Occipital lobe (tissue), 2 donors: ENCODE data around the gene EYS. TPM values are rescaled to one million over a fixed set of nuclear protein-coding genes. Genes with fewer than 3 reads are reported as not detected.
"Not testable (repeated sequence)": the region's sequence is repeated elsewhere in the genome, so short reads cannot be mapped to it uniquely, and the experiment has no call there.

Experiments
- DNase-seq: peaks from one replicate; lab custom pipeline; 2025; lab: John Stamatoyannopoulos, UW
- total RNA-seq: library from RNA; depleted of rRNA; stranded (reverse); fragments of >200 nt; gene quantifications from one replicate; pipeline ENCODE4 v1.2.3, GENCODE V29; 2014

Gene EYS
- total RNA-seq, 1 donor from 2014 or later, result 0.78 TPM

DNA sequence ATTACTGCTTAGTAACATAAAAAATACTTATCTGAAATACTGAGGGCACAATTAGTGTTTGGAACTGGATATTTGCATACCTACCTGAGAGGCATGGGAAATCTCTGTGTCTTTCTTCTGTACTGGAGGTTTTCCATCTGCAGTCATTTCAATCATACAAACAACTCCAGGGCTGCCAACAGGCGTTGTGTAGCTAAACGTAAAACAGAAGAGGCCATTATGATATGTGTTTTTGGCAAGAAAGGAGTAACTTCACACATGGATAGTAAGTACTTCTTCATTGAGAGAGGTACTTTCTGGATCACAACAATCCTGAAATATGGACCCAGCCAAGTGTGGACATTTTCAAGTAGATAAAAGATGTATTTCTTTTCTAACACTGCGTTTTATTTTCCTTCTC, 1708.0 kb downstream of the EYS start:
- DNase-seq, result no peak

DNA sequence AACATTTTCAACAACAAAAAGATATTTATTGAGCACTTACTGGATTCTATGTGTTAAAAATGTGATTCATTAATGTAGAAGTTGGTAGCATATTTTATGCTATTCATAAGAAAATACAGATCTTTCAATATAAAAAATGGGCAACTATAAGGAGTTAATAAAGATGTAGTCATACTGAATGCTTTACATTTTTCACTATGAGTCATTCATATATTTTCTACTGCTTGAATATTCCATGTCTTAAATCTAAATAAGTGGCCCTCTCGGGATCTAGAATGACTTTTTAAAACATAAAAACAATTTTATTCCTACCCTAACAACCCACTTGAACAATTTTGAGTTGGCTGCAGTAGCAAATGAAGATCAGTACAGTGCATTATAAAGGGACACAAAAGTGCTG, 1709.3 kb downstream of the EYS start:
- no peak for DNase-seq

DNA sequence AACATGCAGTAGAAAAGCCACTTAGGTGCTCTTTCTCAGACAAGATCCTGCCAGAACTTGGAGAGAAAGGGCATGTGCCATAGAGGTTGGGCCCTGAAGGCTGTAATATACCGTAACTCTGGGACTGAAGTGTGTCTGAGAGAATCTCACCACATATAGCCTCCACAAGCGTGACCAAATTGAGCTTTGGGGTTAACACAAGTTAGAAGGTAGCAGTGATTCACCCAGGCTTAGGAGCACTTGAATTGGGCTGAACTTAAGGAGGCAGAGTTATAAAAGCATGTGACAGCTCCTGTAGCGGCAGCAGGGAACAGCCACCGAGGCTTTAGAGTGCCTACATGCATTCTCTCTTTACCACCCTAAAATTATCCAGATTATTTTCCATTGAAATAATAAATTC, 1709.8 kb downstream of the EYS start:
- no peak for DNase-seq

DNA sequence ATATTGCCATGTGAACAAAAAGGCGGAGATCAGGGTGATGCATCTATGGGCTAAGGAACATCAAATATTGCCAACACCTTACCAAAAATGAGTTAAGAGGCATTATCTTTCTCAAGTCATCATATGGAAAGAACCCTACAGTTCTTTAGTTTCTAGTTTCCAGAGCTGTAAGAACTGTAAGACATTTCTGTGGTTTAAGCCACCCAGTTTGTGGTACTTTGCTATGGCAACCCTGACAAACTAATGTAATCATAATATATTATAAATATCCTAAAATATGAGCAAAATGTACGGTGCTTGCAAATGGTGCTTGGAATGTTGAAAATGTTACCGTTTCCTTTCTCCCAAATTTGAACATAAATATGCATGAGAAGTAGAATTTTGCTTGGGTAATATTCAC, 1721.8 kb downstream of the EYS start:
- DNase-seq, result no peak

DNA sequence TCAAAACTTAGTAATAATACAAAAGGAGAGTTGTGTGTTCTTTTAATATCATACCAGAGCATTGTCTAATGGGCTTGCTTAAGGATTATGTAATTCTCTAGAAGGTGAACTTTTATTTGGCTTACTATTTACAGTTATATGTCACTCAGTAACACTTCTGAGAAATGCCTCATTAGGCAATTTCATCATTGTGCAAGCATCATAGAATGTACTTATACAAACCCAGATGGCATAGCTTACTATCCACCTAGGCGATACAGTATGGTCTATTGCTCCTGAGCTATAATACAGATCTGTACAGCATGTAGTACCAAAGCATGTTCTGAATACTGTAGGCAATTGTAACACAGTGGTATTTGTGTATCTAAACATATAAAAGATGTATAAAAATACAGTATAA, 1731.3 kb downstream of the EYS start:
- DNase-seq, result no peak

DNA sequence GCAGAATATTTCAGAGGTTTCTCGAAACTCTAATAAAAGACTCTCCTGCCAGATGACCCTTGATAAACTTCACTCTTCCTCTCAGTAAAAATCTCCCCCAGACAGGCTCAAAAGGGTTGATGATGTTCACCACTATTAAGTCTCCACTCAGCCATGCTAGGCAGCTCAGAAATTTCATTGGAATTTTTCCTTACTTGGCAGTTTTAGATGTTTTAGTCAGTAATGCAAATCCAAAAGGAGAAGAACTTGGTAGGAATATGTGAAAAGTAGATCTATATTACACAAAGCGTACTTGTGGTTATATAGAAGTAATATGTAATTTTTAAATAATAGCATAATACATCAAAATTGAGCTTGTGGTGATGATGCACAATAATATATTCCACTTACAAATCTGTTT, 1738.4 kb downstream of the EYS start:
- no peak for DNase-seq

DNA sequence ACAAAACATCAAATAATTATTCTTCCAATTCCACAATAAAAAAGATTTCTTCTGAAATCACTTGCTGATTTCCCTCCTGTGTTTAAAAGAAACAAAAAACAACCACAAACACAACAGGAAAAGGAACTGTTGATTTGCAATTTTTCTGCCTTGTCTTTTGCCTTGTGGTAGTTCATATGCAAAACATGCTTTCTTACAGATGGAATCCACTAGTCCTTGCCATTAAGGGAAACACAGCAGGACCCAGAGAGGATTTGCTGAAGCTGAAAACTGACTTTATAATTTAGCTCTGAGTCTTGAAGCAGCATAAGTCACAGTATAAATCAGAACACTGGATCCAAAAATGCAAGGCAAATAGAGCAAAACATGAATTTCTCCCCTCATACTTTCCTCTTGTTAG, 1742.7 kb downstream of the EYS start:
- no peak for DNase-seq

DNA sequence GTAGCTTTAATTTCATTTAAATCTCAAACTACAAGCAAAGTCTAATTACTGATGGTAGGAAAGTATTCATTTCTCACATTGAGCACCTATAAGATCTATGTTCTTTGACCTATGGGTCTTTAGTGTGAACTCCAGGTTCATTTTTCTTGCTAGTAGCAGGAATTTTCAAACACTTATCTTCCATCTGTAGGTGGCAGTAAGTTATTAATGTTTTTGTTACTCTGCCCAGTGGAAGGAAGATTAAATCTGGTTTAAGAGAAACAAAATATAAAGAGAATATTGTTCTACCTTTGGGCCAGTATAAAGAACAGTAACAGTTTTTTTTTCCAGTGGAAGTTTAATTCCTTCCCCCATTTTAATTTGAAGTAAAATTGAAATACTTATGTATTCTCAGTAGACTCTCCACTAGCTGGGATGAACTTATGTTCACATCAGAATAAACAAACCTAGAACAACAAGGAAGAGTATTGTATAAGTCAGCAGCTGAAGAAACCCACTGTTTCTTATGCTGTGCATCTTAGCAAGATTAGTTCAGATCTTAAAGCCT, 1743.2 kb downstream of the EYS start:
- DNase-seq, result no peak

DNA sequence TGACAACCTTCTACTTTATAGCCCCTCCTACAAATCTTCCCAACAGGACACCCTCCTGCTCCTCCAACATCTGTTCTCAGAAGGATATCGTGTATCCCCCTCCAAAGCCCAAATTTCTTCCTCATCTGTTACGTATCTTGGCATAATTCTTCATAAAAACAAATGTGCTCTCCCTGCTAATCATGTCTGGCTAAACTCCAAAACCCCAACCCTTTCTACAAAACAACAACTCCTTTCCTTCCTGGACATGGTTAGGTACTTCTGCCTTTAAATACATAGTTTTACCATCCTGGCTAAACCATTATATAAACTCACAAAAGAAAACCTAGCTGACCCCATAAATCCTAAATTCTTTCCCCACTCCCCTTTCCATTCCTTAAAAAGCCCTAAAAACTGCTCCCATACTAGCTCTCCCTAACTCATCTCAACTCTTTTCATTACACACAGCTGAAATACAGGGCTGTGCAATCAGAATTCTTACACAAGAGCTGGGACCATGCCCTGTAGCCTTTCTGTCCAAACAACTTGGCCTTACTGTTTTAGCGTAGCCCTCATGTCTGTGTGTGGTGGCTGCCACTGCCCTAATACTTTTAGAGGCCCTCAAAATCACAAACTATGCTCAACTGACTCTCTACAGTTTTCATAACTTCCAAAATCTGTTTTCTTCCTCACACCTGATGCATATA, 1753.5 kb downstream of the EYS start:
- not testable (repeated sequence) for DNase-seq

DNA sequence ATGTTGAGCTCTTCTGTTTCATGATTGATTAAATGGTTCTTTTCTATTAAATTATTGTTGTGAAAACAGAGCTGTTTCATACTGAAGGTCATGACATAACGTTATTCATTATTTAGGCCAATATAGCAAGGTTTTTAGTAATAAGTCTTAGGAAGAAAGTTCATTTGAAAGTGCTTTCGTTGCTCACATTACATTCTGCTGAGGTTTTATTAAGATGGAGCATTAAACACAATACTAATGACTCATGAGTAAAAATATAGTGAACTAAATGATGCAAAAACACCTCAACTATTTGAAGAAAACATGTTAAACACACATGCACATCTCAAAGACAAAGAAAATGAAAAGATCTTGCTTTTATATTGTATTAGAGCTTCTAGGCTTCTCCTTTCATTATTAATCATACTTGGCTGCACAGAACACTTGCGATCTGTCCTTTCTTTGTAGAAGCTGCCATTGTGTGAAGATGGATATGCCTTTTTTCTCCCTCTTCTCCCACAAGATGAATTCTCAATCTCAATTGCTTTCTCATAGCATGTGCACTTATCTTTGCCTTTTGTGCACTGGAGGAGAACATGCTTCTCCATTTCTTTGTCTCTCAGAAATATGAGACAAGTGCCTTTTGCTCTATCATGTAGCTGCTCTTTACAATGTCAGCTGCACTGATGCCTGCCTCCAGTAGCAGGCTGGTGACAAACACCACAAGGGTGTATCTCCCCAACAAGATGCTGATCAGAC, 1759.1 kb downstream of the EYS start:
- DNase-seq, result no peak

DNA sequence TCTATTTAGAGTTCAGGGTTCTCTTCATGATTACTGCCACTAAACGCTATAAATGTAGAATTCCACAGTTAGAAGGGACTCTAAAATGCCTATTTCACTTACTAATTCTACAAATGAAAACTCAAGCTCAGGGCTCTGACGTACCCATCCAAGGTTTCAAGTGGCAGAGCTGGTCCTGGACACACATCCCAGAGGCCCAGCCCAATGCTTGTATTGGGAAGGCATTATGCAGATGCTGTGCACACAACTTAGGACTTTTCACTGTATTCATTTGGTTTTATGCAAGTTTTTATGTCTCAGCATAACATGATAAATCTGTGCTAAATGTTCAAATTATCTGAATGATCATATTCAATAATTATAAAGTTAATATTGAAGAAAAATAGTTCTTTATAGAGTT, 1761.0 kb downstream of the EYS start:
- no peak for DNase-seq

DNA sequence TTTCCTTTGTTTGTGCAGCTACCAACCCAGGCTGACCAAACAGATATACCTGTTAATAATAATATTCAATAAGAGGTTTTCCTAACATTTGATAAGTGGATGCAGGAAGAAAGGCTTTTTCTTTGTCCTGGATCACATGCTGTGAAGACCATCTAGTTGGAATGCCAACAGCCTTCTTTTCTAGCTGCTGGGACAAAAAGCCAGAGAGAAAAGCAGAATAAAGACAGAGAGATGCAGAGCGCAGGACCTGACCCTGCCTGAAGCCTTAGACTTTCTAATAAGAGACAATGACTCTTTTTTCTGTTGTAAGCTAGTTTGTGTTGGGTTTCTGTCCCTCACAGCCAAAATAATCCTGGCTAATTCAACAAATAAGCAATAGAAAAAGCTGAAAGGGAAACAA, 1763.2 kb downstream of the EYS start:
- no peak for DNase-seq

DNA sequence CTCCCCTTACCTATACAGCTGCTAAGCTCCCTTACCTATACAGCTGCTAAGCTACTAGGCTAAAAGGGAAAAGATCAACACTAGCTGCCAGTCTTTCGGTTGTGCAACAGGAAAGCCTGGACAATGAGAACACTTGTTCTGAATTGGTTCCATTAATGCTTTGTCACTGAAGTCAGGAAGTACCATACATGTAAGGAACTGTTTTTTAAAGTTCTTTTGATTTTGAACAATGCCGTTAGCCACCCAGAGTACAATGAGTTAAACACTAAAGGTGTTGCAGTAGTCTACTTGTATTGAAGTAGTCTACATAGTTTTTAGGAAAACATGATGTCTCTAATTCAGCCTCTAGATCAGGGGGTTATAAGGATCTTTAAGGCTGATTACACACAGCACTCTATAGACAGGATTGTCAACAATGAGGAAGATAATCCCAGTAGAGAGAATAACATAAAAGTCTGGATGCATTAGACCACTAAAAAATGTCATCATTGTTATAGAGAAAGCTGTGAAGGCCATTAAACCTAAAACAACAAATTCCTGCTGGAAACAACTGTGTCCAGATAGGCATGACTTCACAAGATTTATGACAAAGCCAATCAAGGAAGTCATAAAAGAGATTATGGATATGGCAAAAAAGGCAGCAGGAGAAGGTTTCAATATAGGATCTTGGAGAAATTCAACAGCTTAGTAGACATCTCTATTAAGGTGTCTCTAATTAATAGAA, 1765.1 kb downstream of the EYS start:
- DNase-seq, result no peak

DNA sequence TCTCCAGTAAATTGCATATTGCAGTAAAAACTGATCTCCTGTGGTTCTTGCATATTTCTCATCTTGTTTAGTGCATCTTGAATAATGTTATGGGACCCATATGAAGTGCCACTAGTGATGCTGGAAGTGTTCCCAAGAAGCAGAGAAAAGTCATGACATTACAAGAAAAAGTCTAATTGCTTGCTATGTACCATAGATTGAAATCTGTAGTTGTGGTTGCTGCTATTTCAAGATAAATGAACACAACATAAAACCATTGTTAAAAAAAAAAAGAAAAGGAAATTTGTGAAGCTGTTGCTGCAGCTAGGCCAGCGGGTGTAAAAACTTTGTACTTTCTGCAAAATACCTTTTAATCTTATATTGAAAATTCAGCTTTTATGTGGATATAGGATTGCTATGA, 1767.0 kb downstream of the EYS start:
- DNase-seq, result no peak

DNA sequence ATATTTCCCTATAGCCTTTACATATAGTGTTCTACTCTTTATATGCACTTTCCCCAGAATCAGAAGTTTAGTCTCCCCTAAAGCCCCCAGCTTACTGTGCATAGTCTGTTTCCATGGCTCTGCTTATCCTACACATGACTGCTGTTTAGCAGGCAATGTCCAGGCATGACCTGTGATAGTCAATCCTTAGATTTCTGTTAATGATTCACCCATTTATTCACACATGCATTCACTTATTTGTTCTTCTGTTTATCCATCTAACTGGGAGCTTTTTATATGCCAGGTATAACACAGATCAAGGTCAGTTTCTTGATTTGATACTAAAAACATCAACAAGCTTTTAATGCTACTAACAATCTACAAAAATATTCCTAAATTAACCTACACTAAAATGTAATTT, 1770.6 kb downstream of the EYS start:
- DNase-seq, result no peak

DNA sequence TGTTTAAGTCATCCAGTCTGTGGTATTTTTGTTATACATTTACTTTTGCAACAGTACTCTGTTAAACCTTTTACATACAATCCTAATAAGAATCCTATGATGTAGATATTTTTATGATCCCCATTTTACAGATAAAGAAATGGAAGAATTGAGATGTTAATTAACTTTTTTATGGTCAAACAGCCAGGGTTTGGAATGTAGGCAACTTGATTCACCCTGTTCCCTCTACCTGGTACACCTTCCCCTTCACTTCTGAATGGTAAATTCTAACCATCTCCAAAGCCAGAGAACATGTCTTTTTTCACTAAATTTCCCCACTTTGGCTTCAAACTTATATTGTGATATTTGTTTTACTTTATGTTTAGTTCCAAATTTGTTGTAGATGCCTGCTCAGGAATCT, 1771.3 kb downstream of the EYS start:
- DNase-seq, result no peak

DNA sequence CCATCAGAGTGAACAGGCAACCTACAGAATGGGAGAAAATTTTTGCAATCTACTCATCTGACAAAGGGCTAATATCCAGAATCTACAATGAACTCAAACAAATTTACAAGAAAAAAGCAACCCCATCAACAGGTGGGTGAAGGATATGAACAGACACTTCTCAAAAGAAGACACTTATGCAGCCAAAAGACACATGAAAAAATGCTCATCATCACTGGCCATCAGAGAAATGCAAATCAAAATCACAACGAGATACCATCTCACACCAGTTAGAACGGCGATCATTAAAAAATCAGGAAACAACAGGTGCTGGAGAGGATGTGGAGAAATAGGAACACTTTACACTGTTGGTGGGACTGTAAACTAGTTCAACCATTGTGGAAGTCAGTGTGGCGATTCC, 1773.1 kb downstream of the EYS start:
- DNase-seq, result not testable (repeated sequence)

DNA sequence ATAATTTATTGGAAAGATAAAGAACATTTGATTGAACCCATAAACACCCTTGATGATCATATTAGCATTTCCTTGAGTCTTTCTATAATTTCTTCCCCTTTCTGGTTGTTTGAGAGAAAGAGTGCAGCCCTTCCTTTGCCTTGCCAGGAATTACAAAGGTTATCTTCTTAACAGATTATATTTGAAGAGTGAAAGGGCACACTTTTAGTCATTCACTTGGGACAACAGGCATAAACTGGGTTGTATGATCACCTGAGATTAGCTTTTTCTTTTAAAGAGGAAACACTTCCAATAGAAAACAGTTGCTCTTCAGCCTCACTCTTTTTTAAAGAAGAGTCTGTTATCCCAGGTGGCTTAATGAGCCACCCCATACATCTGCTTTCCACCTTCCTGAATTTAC, 1776.2 kb downstream of the EYS start:
- DNase-seq, result no peak

DNA sequence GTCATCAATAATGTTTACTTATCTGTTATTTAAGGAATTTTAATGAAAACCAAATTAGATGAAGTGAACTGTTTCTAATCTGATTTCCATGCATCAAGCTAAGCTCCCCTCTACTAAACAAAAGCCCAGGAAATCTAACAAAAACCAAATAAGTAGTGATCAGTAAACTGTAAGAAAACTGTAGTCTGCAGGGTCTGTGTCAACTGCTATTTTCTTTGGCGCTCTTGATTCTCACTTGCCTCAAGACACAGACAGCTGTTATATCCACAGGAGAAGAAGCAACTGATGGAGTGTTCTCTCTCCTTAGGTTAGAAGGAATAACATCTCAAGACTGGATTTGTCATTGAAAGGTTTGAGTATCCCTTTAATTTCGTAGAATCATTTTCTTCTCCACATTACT, 1777.9 kb downstream of the EYS start:
- DNase-seq, result no peak

DNA sequence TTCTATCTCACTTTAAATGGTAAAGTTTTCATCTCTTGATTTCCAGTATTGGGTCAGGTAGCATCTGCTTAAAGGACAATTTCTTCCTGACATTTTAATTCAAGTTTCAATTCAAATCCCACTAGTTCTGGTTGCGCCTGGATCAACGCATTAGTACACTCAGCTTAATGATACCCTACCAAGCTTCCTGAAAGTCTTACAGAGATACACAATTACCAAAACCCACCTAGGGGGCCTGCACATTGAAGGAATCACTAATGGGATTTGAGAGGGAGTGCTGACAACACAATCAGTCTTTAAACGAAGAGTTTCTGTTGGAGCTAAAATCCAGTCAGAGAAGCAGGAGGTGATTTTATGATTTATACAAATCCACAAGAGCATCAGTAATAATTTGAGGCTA, 1778.4 kb downstream of the EYS start:
- DNase-seq, result no peak

DNA sequence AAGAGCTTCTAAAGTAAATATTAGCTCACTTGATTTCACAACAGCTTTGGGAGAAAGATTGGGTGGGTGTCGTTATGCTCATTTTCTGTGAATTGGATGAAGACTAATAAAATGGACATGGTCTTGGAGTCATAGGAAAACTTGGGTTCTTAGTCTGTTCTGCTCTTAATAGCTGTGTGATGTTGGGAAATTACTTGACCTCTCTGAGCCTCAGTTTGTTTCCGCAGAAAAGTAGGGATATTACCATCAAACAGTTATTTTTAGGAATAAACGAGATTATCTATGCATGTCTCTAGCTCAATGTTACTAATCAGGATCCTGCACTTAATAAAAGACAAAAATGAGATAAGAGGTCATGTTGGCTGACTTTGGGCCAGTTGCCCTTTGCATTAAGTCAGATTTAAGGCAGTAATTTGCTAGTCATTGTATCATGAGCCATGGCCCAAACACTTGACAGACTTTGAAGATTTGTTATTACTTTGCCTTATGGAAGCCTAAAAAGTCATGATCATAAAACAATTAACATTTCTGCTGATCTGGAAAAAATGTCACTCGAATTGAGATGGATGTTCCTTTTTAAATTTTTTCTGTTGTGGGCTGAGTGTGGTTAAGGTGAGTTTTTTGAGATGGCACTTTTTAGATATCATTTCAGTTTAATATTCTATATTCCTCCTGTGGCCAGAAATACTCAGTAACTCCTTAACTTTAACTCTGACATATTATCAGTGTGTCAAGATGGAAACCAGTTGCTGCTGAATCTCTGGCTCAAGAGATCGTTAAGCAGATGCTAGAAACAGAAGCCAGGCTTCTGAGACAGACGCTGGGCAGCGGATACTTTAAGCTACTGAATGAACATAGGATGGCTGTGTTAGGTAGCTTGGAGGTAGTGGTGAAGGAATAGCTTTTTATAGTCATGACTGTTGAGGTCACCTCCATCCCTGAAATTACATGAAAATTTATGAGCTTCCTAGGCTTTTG, 1779.8 kb downstream of the EYS start:
- DNase-seq, result no peak
